ENCODE measurements around the gene DIDO1.
A peak's percentile ranks its signal among the peaks of the same experiment; 100 is the strongest.
"Not testable (repeated sequence)": the region's sequence is repeated elsewhere in the genome, so short reads cannot be mapped to it uniquely, and the experiment has no call there.

The DIDO1 gene

GRCh38 chr20:62962221-62962879 is 36.0 kb upstream of the DIDO1 start:
- DNase-seq = no peak

- no peak for DNase-seq
Measured at GRCh38 chr20:62961799-62962198, 35.5 kb upstream of the DIDO1 start.

- DNase-seq = no peak
Measured at GRCh38 chr20:62961310-62961783, 35.0 kb upstream of the DIDO1 start.

- DNase-seq = not testable (repeated sequence)
Measured at GRCh38 chr20:62960446-62961309, 34.4 kb upstream of the DIDO1 start.

GRCh38 chr20:62959998-62960436 is 33.7 kb upstream of the DIDO1 start:
- DNase-seq = no peak

- DNase-seq = no peak
Measured at GRCh38 chr20:62959101-62959971, 33.0 kb upstream of the DIDO1 start.

GRCh38 chr20:62958388-62959100 is 32.2 kb upstream of the DIDO1 start:
- DNase-seq = no peak

GRCh38 chr20:62957136-62958117 is 31.1 kb upstream of the DIDO1 start:
- DNase-seq = no peak

GRCh38 chr20:62956387-62957135 is 30.3 kb upstream of the DIDO1 start:
- DNase-seq = no peak

GRCh38 chr20:62955519-62956386 is 29.4 kb upstream of the DIDO1 start:
- DNase-seq = no peak

GRCh38 chr20:62953839-62954703 is 27.8 kb upstream of the DIDO1 start:
- peak; percentile 67 for DNase-seq

GRCh38 chr20:62952968-62953838 is 26.9 kb upstream of the DIDO1 start:
- DNase-seq = no peak

GRCh38 chr20:62952373-62952967 is 26.2 kb upstream of the DIDO1 start, which contains the start of gene SLC17A9:
Gene SLC17A9, plus strand, starts transcription at chr20:62952709. Its CDS starts 122 bp downstream, at chr20:62952831.
- peak; percentile 27 for DNase-seq

- no peak for DNase-seq
Measured at GRCh38 chr20:62951896-62952372, 25.6 kb upstream of the DIDO1 start.

- no peak for DNase-seq
Measured at GRCh38 chr20:62951143-62951895, 25.0 kb upstream of the DIDO1 start.

GRCh38 chr20:62950741-62951140 is 24.4 kb upstream of the DIDO1 start:
- no peak for DNase-seq
